CD4-positive, alpha-beta T cell (primary cell): ENCODE measurements around the gene KCNJ3. TPM values are rescaled to one million over a fixed set of nuclear protein-coding genes. Genes with fewer than 3 reads are reported as not detected.

ENCODE experiments used
- ATAC-seq: fragments of 200-7000 bp; cut with Tn5 transposase; one replicate; pipeline ENCODE4 v1.10.0; 2022; ENCODE audit warnings: mild to moderate bottlenecking; ENCODE audit not compliant: poor library complexity
- CTCF ChIA-PET: fragments of 350-600 bp; sonication (Branson Sonifier 250); formaldehyde crosslinking; loops from one replicate; lab custom pipeline; 2021; ENCODE audit warnings: antibody characterized with exemption, inconsistent platforms; lab: Charles Lee
- POLR2A ChIA-PET: fragments of 350-600 bp; sonication (Branson Sonifier 250); formaldehyde crosslinking; loops from one replicate; lab custom pipeline; 2021; ENCODE audit warnings: antibody characterized with exemption, inconsistent platforms; lab: Charles Lee
- DNase-seq, 14 experiments: peaks; one replicate each; pipeline ENCODE4 v3.0.0-alpha.2; 2013 to 2020; ENCODE audit warnings: mixed read lengths in 2 of 14
- H3K27ac ChIP-seq, 2 donors: one replicate each; pipeline versions ENCODE4 v1.5.1 to v1.7.0; 2013; ENCODE audit warnings: low read length in 2 of 2, low read depth in 1 of 2, mild to moderate bottlenecking in 1 of 2
- H3K27me3 ChIP-seq, 2 experiments: 1 replicate in 1 of 2; 2 replicates in 1 of 2; pipeline versions ENCODE4 v1.6.1 to v1.7.0; 2013; ENCODE audit warnings: low read length in 2 of 2, control low read depth in 1 of 2, mild to moderate bottlenecking in 1 of 2, moderate library complexity in 1 of 2; ENCODE audit not compliant: insufficient read depth in 2 of 2, control insufficient read depth in 1 of 2
- H3K36me3 ChIP-seq: one replicate; pipeline ENCODE4 v1.6.1; 2013; ENCODE audit warnings: low read length, control low read depth; ENCODE audit not compliant: insufficient read depth
- H3K4me1 ChIP-seq: one replicate; pipeline ENCODE4 v1.6.1; 2013; ENCODE audit warnings: low read length, control low read depth; ENCODE audit not compliant: insufficient read depth
- H3K4me3 ChIP-seq: one replicate; pipeline ENCODE4 v1.5.1; 2013; ENCODE audit warnings: mild to moderate bottlenecking, low read length, moderate library complexity
- H3K9me3 ChIP-seq, 2 experiments: 1 replicate in 1 of 2; 2 replicates in 1 of 2; pipeline versions ENCODE4 v1.6.1 to v1.7.0; 2013; ENCODE audit warnings: low read length in 2 of 2, mild to moderate bottlenecking in 2 of 2, control low read depth in 1 of 2, moderate library complexity in 1 of 2; ENCODE audit not compliant: control insufficient read depth in 1 of 2, insufficient read depth in 1 of 2
- H3K27ac Mint-ChIP-seq: one replicate; pipeline ENCODE4 v1.8.0; 2020; ENCODE audit warnings: mixed read lengths
- H3K27me3 Mint-ChIP-seq: one replicate; pipeline ENCODE4 v1.8.0; 2021; ENCODE audit warnings: mixed read lengths
- H3K36me3 Mint-ChIP-seq: one replicate; pipeline ENCODE4 v1.8.0; 2021; ENCODE audit warnings: low read depth, mixed read lengths
- H3K4me1 Mint-ChIP-seq: one replicate; pipeline ENCODE4 v1.8.0; 2021; ENCODE audit warnings: low read depth, mixed read lengths
- H3K4me3 Mint-ChIP-seq: one replicate; pipeline ENCODE4 v1.8.0; 2020; ENCODE audit warnings: mild to moderate bottlenecking, mixed read lengths
- H3K9me3 Mint-ChIP-seq: one replicate; pipeline ENCODE4 v1.8.0; 2020; ENCODE audit warnings: mixed read lengths
- intact Hi-C, 2 experiments: fragments of 100-400 bp; cut with DNase I in 1 of 2; cut with micrococcal nuclease in 1 of 2; formaldehyde crosslinking; loops; one replicate each; pipeline versions ENCODE4 v1.15.1 to v1.9.0; 2023 to 2025; cut with DNase I, micrococcal nuclease
- total RNA-seq, 174 experiments: library from RNA in 2 of 174; stranded (reverse) in 2 of 174; gene quantifications; one replicate each; pipeline ENCODE4 v1.2.3 and lab custom pipeline; 2021 to 2026
- TF ChIP-seq, protein P1 (sequence below): fragments of 200-600 bp; IDR thresholded peaks from one replicate; pipeline ENCODE4 v1.8.0; 2022; ENCODE audit warnings: antibody characterized with exemption, mild to moderate bottlenecking

Gene KCNJ3
- total RNA-seq, 2 experiments from 2014 or later: not detected

DNA sequence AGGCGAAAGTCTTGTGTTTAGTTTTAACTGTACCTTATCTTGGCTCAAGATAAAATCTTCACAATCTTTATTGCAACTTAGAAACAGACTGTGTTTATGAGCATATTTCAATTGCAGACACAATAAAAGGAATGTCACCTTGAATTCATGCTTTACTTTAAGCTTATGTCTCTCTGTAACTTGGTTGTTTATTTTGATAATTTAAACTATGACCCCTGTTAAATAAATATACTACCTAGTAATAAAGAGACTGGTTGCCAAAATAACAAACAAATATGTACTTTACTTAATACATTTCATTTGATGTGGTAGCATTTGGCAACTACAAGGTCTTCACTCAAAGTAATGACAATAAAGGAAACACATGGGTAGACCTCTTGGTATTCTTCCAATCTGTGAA is 202.6 kb downstream of the KCNJ3 start:
- TF ChIP-seq, protein P1, sequence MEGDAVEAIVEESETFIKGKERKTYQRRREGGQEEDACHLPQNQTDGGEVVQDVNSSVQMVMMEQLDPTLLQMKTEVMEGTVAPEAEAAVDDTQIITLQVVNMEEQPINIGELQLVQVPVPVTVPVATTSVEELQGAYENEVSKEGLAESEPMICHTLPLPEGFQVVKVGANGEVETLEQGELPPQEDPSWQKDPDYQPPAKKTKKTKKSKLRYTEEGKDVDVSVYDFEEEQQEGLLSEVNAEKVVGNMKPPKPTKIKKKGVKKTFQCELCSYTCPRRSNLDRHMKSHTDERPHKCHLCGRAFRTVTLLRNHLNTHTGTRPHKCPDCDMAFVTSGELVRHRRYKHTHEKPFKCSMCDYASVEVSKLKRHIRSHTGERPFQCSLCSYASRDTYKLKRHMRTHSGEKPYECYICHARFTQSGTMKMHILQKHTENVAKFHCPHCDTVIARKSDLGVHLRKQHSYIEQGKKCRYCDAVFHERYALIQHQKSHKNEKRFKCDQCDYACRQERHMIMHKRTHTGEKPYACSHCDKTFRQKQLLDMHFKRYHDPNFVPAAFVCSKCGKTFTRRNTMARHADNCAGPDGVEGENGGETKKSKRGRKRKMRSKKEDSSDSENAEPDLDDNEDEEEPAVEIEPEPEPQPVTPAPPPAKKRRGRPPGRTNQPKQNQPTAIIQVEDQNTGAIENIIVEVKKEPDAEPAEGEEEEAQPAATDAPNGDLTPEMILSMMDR: no peak
- H3K4me1 Mint-ChIP-seq: no peaks in the 10 kb centered on the region
- no peak for DNase-seq
- H3K27ac ChIP-seq: no peak overlapping the region
- POLR2A ChIA-PET: no interaction called here
- intact Hi-C loops: no loop called here
- CTCF ChIA-PET: no interaction called here
- no peaks in the 10 kb centered on the region for H3K36me3 ChIP-seq
- H3K4me1 ChIP-seq: no peaks in the 10 kb centered on the region
- H3K9me3 ChIP-seq: peaks cover 0 to 4% of the 10 kb centered on the region in 2 experiments
- H3K27me3 Mint-ChIP-seq: no peaks in the 10 kb centered on the region
- ATAC-seq: no peak
- H3K27ac Mint-ChIP-seq: no peak overlapping the region
- peaks cover 2% of the 10 kb centered on the region for H3K9me3 Mint-ChIP-seq
- no peaks in the 10 kb centered on the region for H3K27me3 ChIP-seq
- no peak overlapping the region for H3K4me3 ChIP-seq
- H3K4me3 Mint-ChIP-seq: no peak overlapping the region
- no peaks in the 10 kb centered on the region for H3K36me3 Mint-ChIP-seq
